ENCODE measurements around the gene PAGR1. TPM values are rescaled to one million over a fixed set of nuclear protein-coding genes. Genes with fewer than 3 reads are reported as not detected.

Gene PAGR1
- total and polyA plus RNA-seq, 2 donors (not counting 1 experiment from before 2014, with no cell fraction given): 17.8 to 28.4 TPM

GRCh38 chr16:29789775-29790182, 26.2 kb upstream of the PAGR1 start:
- intact Hi-C loops (cut with micrococcal nuclease): loop anchor here (1.0 to 5.0 kb wide), 7 partner anchors 16 to 207 kb away; partner anchors contain the start of genes CDIPT, INO80E, PAGR1 and TAOK2
- Histone ChIP-seq H4K20me1 (ENCODE audit: control insufficient read depth, insufficient read depth, low read length, poor library complexity, severe bottlenecking) (no peaks in the 10 kb centered on the region), H3K36me3 (replicated peaks in 1 of 2; ENCODE audit: control extremely low read depth in 1 of 2, control insufficient read depth in 1 of 2, extremely low read depth in 1 of 2, insufficient read depth in 2 of 2, low read length in 1 of 2) (no peaks in the 10 kb centered on the region), H3K27ac (ENCODE audit: low read length in 2 of 2) (peak overlapping the region; percentile 74 to 75), H3K4me2 (replicated peaks; ENCODE audit: low read depth, low read length, poor library complexity, severe bottlenecking) (peak overlapping the region; percentile 98), H2AFZ (ENCODE audit: insufficient read depth, low read depth, low read length, poor library complexity, severe bottlenecking) (peak overlapping the region; percentile 89), H3K9ac (ENCODE audit: low read length) (peak overlapping the region; percentile 66), H3K4me3 (ENCODE audit: control extremely low read depth in 1 of 5, extremely low read depth in 1 of 5, insufficient read depth in 1 of 5, low read depth in 2 of 5, low read length in 4 of 5) (peak overlapping the region; percentile 54 to 78 (median 65)), H3K4me1 (ENCODE audit: control insufficient read depth in 2 of 2, insufficient read depth in 2 of 2, low read length in 2 of 2) (peaks cover 23 to 40% of the 10 kb centered on the region in 2 donors), H3K9me3 (ENCODE audit: control extremely low read depth in 1 of 3, control insufficient read depth in 2 of 3, insufficient read depth in 1 of 3, low read length in 2 of 3) (no peaks in the 10 kb centered on the region), H3K79me2 (ENCODE audit: control insufficient read depth, insufficient read depth, low read length) (peaks cover 41% of the 10 kb centered on the region), H3K27me3 (replicated peaks in 1 of 4; ENCODE audit: control extremely low read depth in 1 of 4, control insufficient read depth in 3 of 4, insufficient read depth in 4 of 4, low read length in 3 of 4) (no peaks in the 10 kb centered on the region)
- no peaks in the 10 kb centered on the region for H3K9me3 Mint-ChIP-seq (ENCODE audit: insufficient read depth)
- DNase-seq (no peak), ATAC-seq (ENCODE audit: low read depth) (no peak)
- 78% methylated on average over 20 of the region's 20 CpGs for WGBS (ENCODE audit: insufficient coverage)
- H3K4me3 Mint-ChIP-seq: peak overlapping the region; percentile 99
- TF ChIP-seq CTCF (IDR thresholded peaks at IDR 0.05) (no peak), EZH2 (IDR thresholded peaks at IDR 0.05; ENCODE audit: borderline replicate concordance, insufficient read depth, low read depth, low read length, poor library complexity, severe bottlenecking) (no peak)
- POLR2A ChIA-PET: interaction anchor here (0.6 to 2.5 kb wide), 14 partner anchors 15 to 1444 kb away, joined by 3 to 24 read pairs (median 5); partner anchors contain the start of genes C16orf54, MAZ, PAGR1 and PRRT2
- peak overlapping the region; percentile 99 for H3K27ac Mint-ChIP-seq
- H3K27me3 Mint-ChIP-seq: no peaks in the 10 kb centered on the region
- H3K4me1 Mint-ChIP-seq: peaks cover 40% of the 10 kb centered on the region
- CTCF ChIA-PET: interaction anchor here (0.6 to 3.8 kb wide), 22 partner anchors 9 to 89 kb away, joined by 3 to 25 read pairs (median 6); partner anchors contain the start of genes MAZ, MVP and PAGR1
